Panc1 (cell line): ENCODE results near the gene CNTRL. TPM values are rescaled to one million over a fixed set of nuclear protein-coding genes. Genes with fewer than 3 reads are reported as not detected.

Source experiments
- ATAC-seq: fragments of 200-7000 bp; cut with Tn5 transposase; 2 replicates; pipeline ENCODE4 v1.9.1; 2020; ENCODE audit warnings: mild to moderate bottlenecking, moderate library complexity
- BruUV-seq: library from RNA; stranded (reverse); fragments of 400-500 nt; replicated peaks from 2 replicates; lab custom pipeline; 2021; lab: Mats Ljungman, UMichigan
- CTCF ChIA-PET: fragments of 300-600 bp; sonication (Branson Sonifier 250); formaldehyde crosslinking; loops from one replicate; lab custom pipeline; 2022; ENCODE audit warnings: antibody characterized with exemption; lab: Charles Lee
- POLR2A ChIA-PET: fragments of 300-600 bp; sonication (Branson Sonifier 250); formaldehyde crosslinking; loops from one replicate; lab custom pipeline; 2022; ENCODE audit warnings: antibody characterized with exemption; lab: Charles Lee
- DNase-seq: peaks from one replicate; pipeline ENCODE4 v3.0.0-alpha.2; 2010; ENCODE audit warnings: low read depth, low spot score
- H3K27ac ChIP-seq: 2 replicates; pipeline ENCODE4 v1.5.1; 2011; ENCODE audit warnings: mild to moderate bottlenecking, low read length, inconsistent platforms
- H3K27me3 ChIP-seq: fragments of 200-500 bp; sonication (Bioruptor generic); 2 replicates; pipeline ENCODE4 v1.6.0; 2014; ENCODE audit warnings: low read length, inconsistent platforms; ENCODE audit not compliant: control insufficient read depth, insufficient read depth
- H3K36me3 ChIP-seq: fragments of 200-500 bp; sonication (Bioruptor generic); 2 replicates; pipeline ENCODE4 v1.5.1; 2014; ENCODE audit warnings: inconsistent platforms, mild to moderate bottlenecking, low read length, moderate library complexity; ENCODE audit not compliant: control insufficient read depth, insufficient read depth
- H3K4me1 ChIP-seq: 2 replicates; pipeline ENCODE4 v1.5.1; 2011; ENCODE audit warnings: inconsistent platforms, mild to moderate bottlenecking, low read length, moderate library complexity; ENCODE audit not compliant: control insufficient read depth, insufficient read depth
- H3K4me3 ChIP-seq, 2 experiments: 2 replicates each; pipeline ENCODE4 v1.5.1; 2011 to 2012; ENCODE audit warnings: low read depth in 2 of 2, low read length in 2 of 2, mild to moderate bottlenecking in 2 of 2, inconsistent platforms in 1 of 2, moderate library complexity in 1 of 2
- H3K9me3 ChIP-seq: fragments of 200-500 bp; sonication (Bioruptor generic); 2 replicates; pipeline ENCODE4 v1.5.1; 2014; ENCODE audit warnings: low read depth, mild to moderate bottlenecking, inconsistent platforms, low read length, moderate library complexity; ENCODE audit not compliant: control insufficient read depth, insufficient read depth
- POLR2AphosphoS5 ChIP-seq: IDR thresholded peaks from 2 replicates; pipeline ENCODE4 v1.6.1; 2012; ENCODE audit warnings: mild to moderate bottlenecking, low read depth, low read length, moderate library complexity
- SIN3A ChIP-seq: IDR thresholded peaks from 2 replicates; pipeline ENCODE4 v1.6.1; 2012; ENCODE audit warnings: low read depth, mild to moderate bottlenecking, low read length, moderate library complexity, borderline replicate concordance; ENCODE audit not compliant: insufficient read depth
- TCF7L2 ChIP-seq: IDR thresholded peaks from 2 replicates; pipeline ENCODE4 v1.6.1; 2011; ENCODE audit warnings: mild to moderate bottlenecking, low read depth, low read length, inconsistent platforms
- in situ Hi-C: cut with HindIII; loops from 2 replicates; pipeline ENCODE4 v1.10.0; 2016; ENCODE audit warnings: low sequenced_read_pairs, low pct_unique_long_range_greater_than_20kb
- intact Hi-C: fragments of 100-400 bp; cut with micrococcal nuclease; formaldehyde crosslinking; loops from one replicate; pipeline ENCODE4 v1.10.0; 2022; ENCODE audit not compliant: unreplicated experiment
- total RNA-seq: library from RNA; stranded (reverse); gene quantifications from one replicate; pipeline ENCODE4 v1.2.1, GENCODE V29; 2021; ENCODE audit not compliant: unreplicated experiment
- TF ChIP-seq, protein P1 (sequence below), 2 experiments: IDR thresholded peaks; 2 replicates each; pipeline ENCODE4 v1.6.1; 2011 to 2012; ENCODE audit warnings: low read depth in 2 of 2, control low read depth in 1 of 2, low read length in 1 of 2, mild to moderate bottlenecking in 1 of 2, moderate library complexity in 1 of 2; ENCODE audit not compliant: insufficient read depth in 1 of 2
- TF ChIP-seq, protein P2 (sequence below): fragments of 450-650 bp; IDR thresholded peaks from 2 replicates; pipeline ENCODE4 v1.5.1; 2017; ENCODE audit warnings: mild to moderate bottlenecking

The CNTRL gene
- total RNA-seq, 1 experiment from 2014 or later, result 11.5 TPM

DNA sequence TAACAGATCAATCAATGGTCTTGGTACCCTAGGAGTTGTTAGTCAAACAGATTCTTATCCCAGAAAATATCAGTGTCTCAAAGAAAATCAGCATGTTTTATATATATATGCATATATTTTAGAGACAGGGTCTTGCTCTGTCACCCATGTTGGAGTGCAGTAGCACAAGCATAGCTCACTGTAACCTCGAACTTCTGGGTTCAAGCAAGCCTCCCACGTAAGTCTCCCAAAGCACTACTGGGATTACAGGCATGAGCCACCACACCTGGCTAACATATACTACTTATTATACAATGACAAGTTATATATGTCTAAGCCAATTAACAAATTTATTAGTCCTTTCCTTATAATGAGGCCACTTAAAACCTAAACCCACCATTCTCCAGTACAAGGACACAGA, 116.5 kb downstream of the CNTRL start:
- TF ChIP-seq POLR2AphosphoS5 (no peak), TCF7L2 (no peak), SIN3A (no peak)
- no peaks in the 10 kb centered on the region for H3K9me3 ChIP-seq
- H3K36me3 ChIP-seq, result peaks cover 8% of the 10 kb centered on the region; the same call in 1 of the 2 replicates
- BruUV-seq, result no TSS peak
- H3K27ac ChIP-seq, result no peak overlapping the region
- DNase-seq (no peak), ATAC-seq (no peak)
- intact Hi-C loops, result no loop called here
- H3K27me3 ChIP-seq, result no peaks in the 10 kb centered on the region
- POLR2A ChIA-PET, result no interaction called here
- CTCF ChIA-PET, result no interaction called here
- in situ Hi-C loops, result no loop called here
- no peak overlapping the region for H3K4me3 ChIP-seq
- H3K4me1 ChIP-seq, result no peaks in the 10 kb centered on the region; the same call in 1 of the 2 replicates

DNA sequence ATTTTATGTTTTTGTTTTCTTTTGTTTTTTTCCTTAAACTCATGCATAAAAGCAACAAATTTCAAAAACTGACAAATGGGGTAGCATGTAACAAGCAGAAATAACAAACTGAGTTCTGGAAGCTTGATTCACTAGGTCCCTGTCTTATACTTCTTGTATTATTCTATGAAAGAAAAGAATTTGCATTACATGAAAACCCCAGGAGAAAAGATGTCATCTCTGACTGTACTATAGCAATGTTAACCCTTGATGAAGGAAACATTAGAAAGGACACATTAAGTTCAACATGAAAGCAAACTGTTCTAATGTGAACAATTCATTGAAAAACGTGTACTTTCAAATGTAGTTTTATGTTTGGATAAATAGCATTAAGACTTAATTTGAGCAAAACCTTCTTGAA, 117.8 kb downstream of the CNTRL start:
- in situ Hi-C loops, result no loop called here
- Histone ChIP-seq H3K36me3 (no peaks in the 10 kb centered on the region; the same call in 1 of the 2 replicates), H3K9me3 (no peaks in the 10 kb centered on the region), H3K4me1 (no peaks in the 10 kb centered on the region; the same call in 1 of the 2 replicates), H3K27me3 (no peaks in the 10 kb centered on the region), H3K4me3 (no peak overlapping the region), H3K27ac (no peak overlapping the region)
- intact Hi-C loops, result no loop called here
- no peak for ATAC-seq
- no peak for DNase-seq
- CTCF ChIA-PET, result no interaction called here
- BruUV-seq, result no TSS peak
- POLR2A ChIA-PET, result no interaction called here
- TF ChIP-seq SIN3A, result no peak
- TF ChIP-seq POLR2AphosphoS5, result no peak
- TF ChIP-seq, protein P1, sequence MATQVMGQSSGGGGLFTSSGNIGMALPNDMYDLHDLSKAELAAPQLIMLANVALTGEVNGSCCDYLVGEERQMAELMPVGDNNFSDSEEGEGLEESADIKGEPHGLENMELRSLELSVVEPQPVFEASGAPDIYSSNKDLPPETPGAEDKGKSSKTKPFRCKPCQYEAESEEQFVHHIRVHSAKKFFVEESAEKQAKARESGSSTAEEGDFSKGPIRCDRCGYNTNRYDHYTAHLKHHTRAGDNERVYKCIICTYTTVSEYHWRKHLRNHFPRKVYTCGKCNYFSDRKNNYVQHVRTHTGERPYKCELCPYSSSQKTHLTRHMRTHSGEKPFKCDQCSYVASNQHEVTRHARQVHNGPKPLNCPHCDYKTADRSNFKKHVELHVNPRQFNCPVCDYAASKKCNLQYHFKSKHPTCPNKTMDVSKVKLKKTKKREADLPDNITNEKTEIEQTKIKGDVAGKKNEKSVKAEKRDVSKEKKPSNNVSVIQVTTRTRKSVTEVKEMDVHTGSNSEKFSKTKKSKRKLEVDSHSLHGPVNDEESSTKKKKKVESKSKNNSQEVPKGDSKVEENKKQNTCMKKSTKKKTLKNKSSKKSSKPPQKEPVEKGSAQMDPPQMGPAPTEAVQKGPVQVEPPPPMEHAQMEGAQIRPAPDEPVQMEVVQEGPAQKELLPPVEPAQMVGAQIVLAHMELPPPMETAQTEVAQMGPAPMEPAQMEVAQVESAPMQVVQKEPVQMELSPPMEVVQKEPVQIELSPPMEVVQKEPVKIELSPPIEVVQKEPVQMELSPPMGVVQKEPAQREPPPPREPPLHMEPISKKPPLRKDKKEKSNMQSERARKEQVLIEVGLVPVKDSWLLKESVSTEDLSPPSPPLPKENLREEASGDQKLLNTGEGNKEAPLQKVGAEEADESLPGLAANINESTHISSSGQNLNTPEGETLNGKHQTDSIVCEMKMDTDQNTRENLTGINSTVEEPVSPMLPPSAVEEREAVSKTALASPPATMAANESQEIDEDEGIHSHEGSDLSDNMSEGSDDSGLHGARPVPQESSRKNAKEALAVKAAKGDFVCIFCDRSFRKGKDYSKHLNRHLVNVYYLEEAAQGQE (IDR thresholded peaks at IDR 0.05; ENCODE audit: insufficient read depth in 1 of 2, low read depth in 2 of 2, low read length in 1 of 2), result no peak
- TF ChIP-seq TCF7L2, result no peak
- TF ChIP-seq, protein P2, sequence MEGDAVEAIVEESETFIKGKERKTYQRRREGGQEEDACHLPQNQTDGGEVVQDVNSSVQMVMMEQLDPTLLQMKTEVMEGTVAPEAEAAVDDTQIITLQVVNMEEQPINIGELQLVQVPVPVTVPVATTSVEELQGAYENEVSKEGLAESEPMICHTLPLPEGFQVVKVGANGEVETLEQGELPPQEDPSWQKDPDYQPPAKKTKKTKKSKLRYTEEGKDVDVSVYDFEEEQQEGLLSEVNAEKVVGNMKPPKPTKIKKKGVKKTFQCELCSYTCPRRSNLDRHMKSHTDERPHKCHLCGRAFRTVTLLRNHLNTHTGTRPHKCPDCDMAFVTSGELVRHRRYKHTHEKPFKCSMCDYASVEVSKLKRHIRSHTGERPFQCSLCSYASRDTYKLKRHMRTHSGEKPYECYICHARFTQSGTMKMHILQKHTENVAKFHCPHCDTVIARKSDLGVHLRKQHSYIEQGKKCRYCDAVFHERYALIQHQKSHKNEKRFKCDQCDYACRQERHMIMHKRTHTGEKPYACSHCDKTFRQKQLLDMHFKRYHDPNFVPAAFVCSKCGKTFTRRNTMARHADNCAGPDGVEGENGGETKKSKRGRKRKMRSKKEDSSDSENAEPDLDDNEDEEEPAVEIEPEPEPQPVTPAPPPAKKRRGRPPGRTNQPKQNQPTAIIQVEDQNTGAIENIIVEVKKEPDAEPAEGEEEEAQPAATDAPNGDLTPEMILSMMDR, result no peak

- ATAC-seq (no peak), DNase-seq (no peak)
- H3K4me1 ChIP-seq, result no peaks in the 10 kb centered on the region; the same call in 1 of the 2 replicates
- no TSS peak for BruUV-seq
- no peaks in the 10 kb centered on the region for H3K9me3 ChIP-seq
- ChIA-PET POLR2A (interaction anchor here (0.7 kb wide), 1 partner anchor 134 kb away, joined by 5 read pairs; no protein-coding TSS in a partner anchor), CTCF (no interaction called here)
- no peaks in the 10 kb centered on the region for H3K27me3 ChIP-seq
- TF ChIP-seq TCF7L2 (no peak), POLR2AphosphoS5 (no peak), SIN3A (no peak)
- TF ChIP-seq, protein P2, result no peak
- TF ChIP-seq, protein P1 (IDR thresholded peaks at IDR 0.05; ENCODE audit: insufficient read depth in 1 of 2, low read depth in 2 of 2, low read length in 1 of 2), result no peak
- intact Hi-C loops (no loop called here), in situ Hi-C loops (no loop called here)
- H3K4me3 ChIP-seq, result no peak overlapping the region
- no peaks in the 10 kb centered on the region; the same call in 1 of the 2 replicates for H3K36me3 ChIP-seq
- H3K27ac ChIP-seq, result no peak overlapping the region
These were observed 118.3 kb downstream of the CNTRL start for GRCh38 chr9:121192959-121193640.
